Measurements from ENCODE around the gene DHRS11.
A peak's percentile ranks its signal among the peaks of the same experiment; 100 is the strongest.

The DHRS11 gene

DNA sequence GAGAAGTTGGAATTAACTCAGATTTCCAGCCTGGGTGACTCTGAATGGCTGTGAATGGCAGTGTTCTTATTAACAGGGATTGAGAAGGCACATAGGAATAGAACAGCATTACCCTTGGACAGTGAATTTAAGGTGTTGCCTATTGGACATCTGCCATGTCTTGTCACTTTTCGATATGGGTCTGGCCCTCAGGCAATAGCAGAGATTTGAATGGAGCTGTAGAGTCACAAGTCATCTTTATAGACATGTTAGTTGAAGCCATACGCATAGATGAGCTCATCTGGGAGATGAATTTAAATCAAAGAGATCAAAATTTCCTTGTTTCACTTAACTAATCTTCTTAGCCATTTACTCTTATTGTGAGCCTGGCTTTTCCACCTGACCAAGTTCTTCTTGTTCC lies 14.9 kb upstream of the DHRS11 start:
- peak; percentile 4 to 11 for DNase-seq
- TF ChIP-seq GATA1 (IDR thresholded peaks at IDR 0.05; ENCODE audit: low read depth, low read length) (no peak), POLR2A (IDR thresholded peaks at IDR 0.05; ENCODE audit: low read length) (no peak)

DNA sequence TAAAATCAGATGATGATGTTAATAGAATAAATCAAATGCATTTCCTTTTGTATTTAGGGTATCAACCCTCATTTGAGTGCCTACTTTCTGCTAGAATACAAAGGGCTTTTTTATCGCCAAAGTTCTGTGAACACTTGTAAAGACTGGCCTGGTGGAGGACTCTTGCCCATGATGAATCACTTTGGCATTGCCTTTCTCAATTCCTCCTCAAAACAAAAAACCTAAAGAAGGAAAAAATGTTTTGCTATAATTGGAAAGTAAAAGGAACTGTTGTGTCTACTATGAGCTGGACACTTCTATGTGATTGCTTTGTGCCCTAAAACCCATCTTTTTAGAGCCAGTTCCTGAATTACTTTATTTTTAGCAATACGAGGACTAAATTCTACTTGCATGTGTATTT lies 13.0 kb upstream of the DHRS11 start:
- no peak for DNase-seq
- TF ChIP-seq POLR2A (IDR thresholded peaks at IDR 0.05; ENCODE audit: low read length) (no peak), GATA1 (IDR thresholded peaks at IDR 0.05; ENCODE audit: low read depth, low read length) (no peak)

DNA sequence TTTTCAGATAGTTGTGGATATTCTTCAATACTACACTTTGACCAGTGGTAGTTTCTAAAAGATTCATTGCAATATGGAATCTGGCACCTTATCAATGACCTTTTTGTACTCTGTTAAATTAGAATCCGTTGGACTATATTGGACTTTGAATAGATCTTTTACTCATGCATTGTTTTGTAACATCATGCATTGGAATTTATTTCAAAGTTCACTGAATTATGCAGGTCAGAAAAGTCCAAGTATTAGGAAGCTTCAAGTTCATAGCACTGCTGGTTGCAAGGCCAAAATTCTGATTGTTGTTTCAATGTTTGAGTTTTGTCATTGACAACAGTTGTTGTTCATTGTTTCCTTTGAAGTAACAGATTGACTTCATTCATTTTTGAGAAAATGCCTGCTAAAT lies 7.9 kb upstream of the DHRS11 start:
- TF ChIP-seq GATA1 (IDR thresholded peaks at IDR 0.05; ENCODE audit: low read depth, low read length) (no peak), POLR2A (IDR thresholded peaks at IDR 0.05; ENCODE audit: low read length) (no peak)
- DNase-seq, result no peak

DNA sequence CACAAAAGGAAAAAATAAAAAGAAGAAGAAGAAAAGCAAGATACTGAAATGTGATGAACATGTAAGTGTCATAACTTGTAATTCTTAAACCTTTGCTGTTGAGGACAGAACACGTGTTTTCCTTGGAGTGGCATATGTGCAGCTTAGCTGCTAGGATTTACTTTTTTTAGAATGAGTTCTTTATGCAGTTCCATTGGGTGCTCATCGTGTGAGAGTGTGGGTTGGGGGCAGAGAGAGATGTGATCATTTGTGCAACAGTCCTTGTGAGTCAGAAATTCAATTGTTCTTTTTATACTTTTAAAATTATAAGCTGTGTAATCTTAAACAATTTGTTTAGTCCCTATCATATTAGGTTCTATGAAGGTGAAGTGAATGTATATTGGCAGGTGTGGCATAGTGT lies 5.5 kb upstream of the DHRS11 start:
- TF ChIP-seq POLR2A (IDR thresholded peaks at IDR 0.05; ENCODE audit: low read length) (no peak), GATA1 (IDR thresholded peaks at IDR 0.05; ENCODE audit: low read depth, low read length) (no peak)
- no peak for DNase-seq

DNA sequence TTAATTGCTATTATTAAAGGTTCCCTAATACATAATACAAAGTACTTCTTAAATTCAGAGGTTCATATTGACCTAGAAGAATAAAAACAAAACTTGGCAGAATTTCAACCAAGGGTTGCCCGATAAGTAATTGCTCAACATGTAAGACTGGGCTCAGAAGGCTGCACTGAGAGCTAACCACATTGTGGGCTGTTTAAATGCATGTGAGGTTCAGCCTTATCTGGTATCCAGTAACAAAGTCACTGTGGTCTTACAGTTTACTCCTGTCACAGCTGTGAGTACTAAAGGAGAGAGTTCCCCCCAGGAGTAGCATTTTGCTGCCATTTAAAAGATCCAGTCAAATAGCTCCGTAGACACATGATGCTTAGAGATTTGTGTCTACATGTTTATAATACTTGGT lies 1.6 kb upstream of the DHRS11 start:
- peak; percentile 84 to 90 for DNase-seq
- TF ChIP-seq GATA1 (IDR thresholded peaks at IDR 0.05; ENCODE audit: low read depth, low read length) (no peak), POLR2A (IDR thresholded peaks at IDR 0.05; ENCODE audit: low read length) (no peak)

DNA sequence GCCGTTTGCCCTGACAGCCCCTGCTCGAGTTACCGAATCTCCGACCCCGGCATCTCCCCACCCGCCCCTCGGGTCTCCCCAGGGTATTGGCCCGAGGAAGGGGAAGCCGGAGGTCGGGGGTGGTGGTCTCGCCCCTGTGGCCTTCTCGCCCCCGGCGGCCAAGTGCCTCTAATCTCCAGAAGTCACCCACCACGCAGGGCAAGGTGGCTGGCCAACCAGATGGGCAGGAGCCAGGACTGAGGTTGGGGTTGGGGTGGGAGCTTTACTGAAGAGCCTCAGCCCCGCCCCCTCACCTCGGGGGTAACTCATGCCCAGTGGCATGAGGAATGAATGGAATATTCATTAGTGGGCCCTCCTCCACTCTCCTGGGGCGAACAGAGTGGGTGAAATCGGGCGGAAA lies 637 bp downstream of the DHRS11 start:
- TF ChIP-seq POLR2A (IDR thresholded peaks at IDR 0.05; ENCODE audit: low read length) (no peak), GATA1 (IDR thresholded peaks at IDR 0.05; ENCODE audit: low read depth, low read length) (no peak)
- DNase-seq, result peak; percentile 45 to 49

DNA sequence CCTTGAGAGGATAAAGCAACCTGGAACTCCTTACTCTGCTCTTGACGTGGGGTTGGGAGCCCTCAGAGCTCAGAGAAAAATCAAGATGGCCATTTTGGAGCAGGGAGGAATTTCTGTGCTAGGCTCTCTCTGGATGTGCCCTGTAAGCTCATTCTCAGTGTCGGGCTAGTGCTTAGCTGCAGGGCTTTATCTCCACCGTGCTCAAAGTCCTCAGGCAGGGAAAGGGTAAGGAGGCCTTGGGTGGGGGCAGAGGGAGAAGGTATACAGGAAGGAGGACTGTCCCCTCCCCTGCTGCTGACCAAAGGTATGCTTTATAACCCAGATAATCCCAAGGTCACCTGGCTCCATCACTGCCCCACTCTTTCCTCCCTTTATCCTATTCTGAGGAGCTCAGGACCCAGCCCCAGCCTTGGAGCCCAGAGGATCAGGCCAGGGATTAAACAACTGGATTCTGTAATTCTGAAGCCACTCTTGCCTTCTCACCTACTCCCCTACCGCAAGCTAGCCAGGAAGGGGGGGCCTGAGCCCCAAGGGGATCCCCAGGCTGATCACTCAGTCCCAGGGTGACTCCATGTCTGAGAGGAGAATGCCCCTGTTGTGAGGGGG lies 1.1 kb downstream of the DHRS11 start:
- TF ChIP-seq GATA1 (IDR thresholded peaks at IDR 0.05; ENCODE audit: low read depth, low read length) (no peak), POLR2A (IDR thresholded peaks at IDR 0.05; ENCODE audit: low read length) (no peak)
- DNase-seq, result peak in 1 of 2 experiments; percentile 49

DNA sequence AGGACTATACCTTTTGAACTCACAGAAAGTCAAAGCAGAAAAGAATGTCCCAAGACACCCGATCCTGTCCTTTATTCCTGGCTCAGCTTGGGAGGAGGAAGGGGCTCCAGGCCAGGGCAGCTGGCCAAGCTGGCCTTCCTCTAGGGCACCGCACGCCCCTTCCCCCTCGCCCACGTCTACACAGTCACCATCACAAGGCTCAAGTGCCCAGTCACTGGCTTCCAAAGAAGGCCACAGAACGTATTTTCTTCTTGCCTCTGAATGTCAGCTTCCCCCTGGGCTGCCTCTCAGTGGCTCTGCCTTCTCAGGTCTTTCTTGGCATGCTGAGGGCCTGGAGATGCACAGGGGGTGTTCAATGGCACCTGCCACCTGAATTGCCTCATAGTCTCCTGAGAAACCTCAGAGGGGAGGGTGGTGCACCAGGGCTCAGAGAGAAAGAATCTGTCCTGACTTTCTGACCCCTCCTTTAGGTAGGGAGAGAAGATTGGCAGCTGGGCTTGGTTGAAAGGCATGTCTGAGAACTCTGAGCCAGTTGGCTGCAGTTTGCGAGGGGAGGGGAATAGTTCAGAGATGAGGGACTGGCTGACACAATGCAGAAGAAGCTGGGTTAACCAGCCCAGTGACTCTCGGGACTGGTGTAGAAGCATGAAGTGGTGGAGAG lies 2.1 kb downstream of the DHRS11 start:
- peak; percentile 24 to 26 for DNase-seq

DNA sequence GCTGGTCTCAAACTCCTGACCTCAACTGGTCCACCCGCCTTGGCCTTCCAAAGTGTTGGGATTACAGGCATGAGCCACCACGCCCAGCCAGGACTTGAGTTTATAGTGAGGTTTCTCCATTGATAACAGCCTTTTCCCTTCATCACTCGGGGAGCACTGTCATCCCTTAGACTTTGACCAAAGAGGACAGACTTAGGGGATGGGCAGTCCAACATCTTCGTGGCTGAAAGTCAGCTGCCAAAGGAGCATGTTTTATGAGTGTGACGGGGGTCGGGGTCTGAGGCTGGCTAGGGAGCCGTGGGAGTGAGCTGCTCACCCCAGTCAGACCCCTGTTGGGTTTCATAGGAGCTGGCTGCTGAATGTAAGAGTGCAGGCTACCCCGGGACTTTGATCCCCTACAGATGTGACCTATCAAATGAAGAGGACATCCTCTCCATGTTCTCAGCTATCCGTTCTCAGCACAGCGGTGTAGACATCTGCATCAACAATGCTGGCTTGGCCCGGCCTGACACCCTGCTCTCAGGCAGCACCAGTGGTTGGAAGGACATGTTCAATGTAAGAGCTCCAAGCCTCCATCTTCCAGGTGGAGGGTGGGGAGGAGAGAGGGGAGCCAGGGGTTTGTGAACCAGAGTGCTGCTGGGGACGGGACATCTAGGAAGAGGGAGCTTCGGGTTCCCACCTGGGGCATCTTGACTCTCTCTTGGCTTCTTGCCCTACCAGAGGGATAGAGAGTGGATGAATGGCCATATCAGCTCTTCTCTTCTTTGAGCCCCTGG lies 3.1 kb downstream of the DHRS11 start:
- TF ChIP-seq POLR2A (IDR thresholded peaks at IDR 0.05; ENCODE audit: low read length) (no peak), GATA1 (IDR thresholded peaks at IDR 0.05; ENCODE audit: low read depth, low read length) (no peak)

More for the DNA sequence above, 2.1 kb downstream of the DHRS11 start:
- no peak for TF ChIP-seq POLR2A (IDR thresholded peaks at IDR 0.05; ENCODE audit: low read length)
- no peak for TF ChIP-seq GATA1 (IDR thresholded peaks at IDR 0.05; ENCODE audit: low read depth, low read length)

DNA sequence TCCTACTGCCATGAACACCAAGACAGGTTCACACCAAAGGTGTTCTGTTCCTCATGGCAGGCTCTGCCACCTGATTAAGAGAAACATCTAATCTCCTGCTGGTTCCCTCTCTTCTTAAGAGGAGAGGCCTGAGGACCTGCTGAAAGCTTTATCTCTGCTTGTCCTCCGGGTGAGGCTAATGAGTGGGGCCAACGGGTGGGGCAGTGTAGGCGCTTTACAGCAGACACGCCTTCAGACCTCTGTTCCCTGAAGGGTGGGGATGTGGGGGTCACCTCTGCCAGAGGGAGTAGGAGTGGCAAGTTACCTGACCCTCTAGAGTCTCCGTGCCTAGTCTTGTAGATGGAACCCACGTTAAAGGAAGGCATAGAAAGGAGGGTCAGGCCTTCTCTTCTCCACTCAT lies 5.5 kb downstream of the DHRS11 start:
- TF ChIP-seq GATA1 (IDR thresholded peaks at IDR 0.05; ENCODE audit: low read depth, low read length) (no peak), POLR2A (IDR thresholded peaks at IDR 0.05; ENCODE audit: low read length) (no peak)
- DNase-seq, result peak; percentile 70 to 80

More for the DNA sequence above, 3.1 kb downstream of the DHRS11 start:
- DNase-seq, result peak; percentile 29 to 34

DNA sequence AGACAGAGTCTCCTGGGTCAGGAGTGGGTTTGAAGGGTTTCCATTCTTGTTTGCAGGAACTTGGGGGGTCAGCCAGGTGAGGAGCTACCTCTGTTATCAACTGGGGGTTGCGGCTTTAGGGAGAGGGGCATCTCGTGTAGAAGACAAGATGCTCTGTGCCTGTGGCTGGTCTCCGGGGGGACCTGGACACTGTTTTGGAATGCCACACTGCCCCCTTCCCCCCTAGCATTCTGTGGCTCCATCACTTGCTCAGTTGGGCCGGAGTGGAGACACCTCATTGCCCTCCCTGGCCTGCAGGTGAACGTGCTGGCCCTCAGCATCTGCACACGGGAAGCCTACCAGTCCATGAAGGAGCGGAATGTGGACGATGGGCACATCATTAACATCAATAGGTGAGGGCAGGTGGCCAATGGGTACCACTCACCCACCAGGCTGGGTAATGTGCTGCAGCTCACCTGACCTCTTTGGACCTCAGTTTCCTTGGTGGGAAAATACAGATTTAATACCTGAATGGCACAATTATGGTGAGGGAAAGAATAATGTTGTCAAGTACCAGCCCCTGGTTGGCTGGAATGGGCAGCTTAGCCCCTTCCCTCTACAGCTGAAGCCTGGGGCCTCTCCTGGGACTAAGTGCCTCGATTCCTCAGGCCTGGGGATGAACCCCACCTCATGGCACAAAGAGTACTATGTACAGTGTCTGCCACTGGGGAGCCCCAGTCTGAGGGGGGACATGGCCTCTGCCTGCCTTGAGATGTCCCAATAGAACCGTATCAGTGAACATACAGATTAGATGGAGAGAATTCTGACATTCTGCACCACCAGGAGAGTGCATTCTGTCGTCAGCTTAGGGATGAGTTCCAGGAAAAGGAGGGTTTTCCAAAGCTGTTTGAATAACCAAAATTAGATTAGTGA lies 6.4 kb downstream of the DHRS11 start:
- no peak for DNase-seq
- TF ChIP-seq POLR2A (IDR thresholded peaks at IDR 0.05; ENCODE audit: low read length), result no peak
- TF ChIP-seq GATA1 (IDR thresholded peaks at IDR 0.05; ENCODE audit: low read depth, low read length), result no peak

DNA sequence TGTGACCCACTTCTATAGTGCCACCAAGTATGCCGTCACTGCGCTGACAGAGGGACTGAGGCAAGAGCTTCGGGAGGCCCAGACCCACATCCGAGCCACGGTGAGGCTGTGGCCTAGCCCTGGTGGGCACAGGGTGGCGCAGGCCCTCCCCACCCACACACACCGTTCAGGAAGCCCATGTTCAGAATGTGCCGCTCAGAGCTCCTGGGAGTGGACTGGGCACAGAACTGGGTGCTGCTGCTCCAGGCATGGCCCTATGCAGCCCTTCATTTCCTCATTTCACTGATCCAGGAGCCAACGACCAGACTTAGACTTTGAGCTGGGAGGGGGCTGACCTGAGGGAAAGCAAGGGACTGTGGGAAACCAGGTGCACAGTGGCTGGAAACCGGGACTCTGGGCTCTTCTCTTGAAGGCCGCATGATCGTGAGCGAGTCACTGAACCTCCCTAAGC lies 7.3 kb downstream of the DHRS11 start:
- no peak for TF ChIP-seq GATA1 (IDR thresholded peaks at IDR 0.05; ENCODE audit: low read depth, low read length)
- no peak for TF ChIP-seq POLR2A (IDR thresholded peaks at IDR 0.05; ENCODE audit: low read length)
- DNase-seq, result no peak

DNA sequence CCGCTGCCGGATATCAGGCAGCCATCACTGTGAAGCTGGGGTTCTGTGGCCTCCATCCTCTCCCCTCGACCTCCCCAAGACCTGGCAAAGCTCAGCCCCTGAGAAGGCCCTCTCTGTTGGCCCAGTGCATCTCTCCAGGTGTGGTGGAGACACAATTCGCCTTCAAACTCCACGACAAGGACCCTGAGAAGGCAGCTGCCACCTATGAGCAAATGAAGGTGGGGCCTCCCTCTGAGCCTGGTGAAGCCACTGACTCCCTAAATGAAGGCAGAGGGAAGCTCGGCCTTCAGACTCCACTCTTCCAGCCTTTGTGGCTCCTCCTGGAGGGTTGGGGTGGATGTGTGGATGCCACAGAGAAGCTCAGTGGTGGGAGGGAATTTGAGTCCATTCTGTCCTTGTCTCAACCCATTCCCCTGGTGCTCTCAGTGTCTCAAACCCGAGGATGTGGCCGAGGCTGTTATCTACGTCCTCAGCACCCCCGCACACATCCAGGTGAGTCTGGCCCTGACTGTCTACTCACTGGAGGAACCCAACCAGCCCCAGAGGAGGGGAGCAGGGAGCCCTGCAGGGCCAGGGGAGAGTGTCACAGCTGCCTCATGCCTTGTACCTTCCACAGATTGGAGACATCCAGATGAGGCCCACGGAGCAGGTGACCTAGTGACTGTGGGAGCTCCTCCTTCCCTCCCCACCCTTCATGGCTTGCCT lies 8.0 kb downstream of the DHRS11 start:
- peak in 1 of 2 experiments; percentile 37 for DNase-seq
- TF ChIP-seq GATA1 (IDR thresholded peaks at IDR 0.05; ENCODE audit: low read depth, low read length) (no peak), POLR2A (IDR thresholded peaks at IDR 0.05; ENCODE audit: low read length) (no peak)
